Muscle layer of colon (tissue), 2 donors: ENCODE measurements around the gene KRT81.

Source experiments
- H3K27ac ChIP-seq: one replicate; pipeline ENCODE4 v1.7.0; 2013; ENCODE audit warnings: low read depth, mild to moderate bottlenecking, low read length, moderate library complexity
- H3K27me3 ChIP-seq, 2 donors: one replicate each; pipeline ENCODE4 v1.7.0; 2013; ENCODE audit warnings: low read length in 2 of 2, mild to moderate bottlenecking in 2 of 2; ENCODE audit not compliant: insufficient read depth in 2 of 2, control insufficient read depth in 1 of 2
- H3K36me3 ChIP-seq: one replicate; pipeline ENCODE4 v1.7.0; 2013; ENCODE audit warnings: mild to moderate bottlenecking, low read length; ENCODE audit not compliant: insufficient read depth
- H3K4me1 ChIP-seq: one replicate; pipeline ENCODE4 v1.7.0; 2013; ENCODE audit warnings: mild to moderate bottlenecking, low read length; ENCODE audit not compliant: insufficient read depth
- H3K4me3 ChIP-seq, 2 donors: one replicate each; pipeline ENCODE4 v1.7.0; 2013; ENCODE audit warnings: low read length in 2 of 2, low read depth in 1 of 2, mild to moderate bottlenecking in 1 of 2, moderate library complexity in 1 of 2
- H3K9ac ChIP-seq: one replicate; pipeline ENCODE4 v1.7.0; 2013; ENCODE audit warnings: low read length
- H3K9me3 ChIP-seq: one replicate; pipeline ENCODE4 v1.7.0; 2013; ENCODE audit warnings: mild to moderate bottlenecking, low read length
- donor health status: abdominal sarcoma.
- donor health status: Adenocarcinoma of cecum.

KRT81 gene

GRCh38 chr12:52278575-52279421 lies 12.5 kb downstream of the KRT81 start:
- H3K4me3 ChIP-seq: peak overlapping the region; percentile 35 to 66
- no peaks in the 10 kb centered on the region for H3K36me3 ChIP-seq
- H3K27ac ChIP-seq: peak overlapping the region; percentile 75
- H3K27me3 ChIP-seq: no peaks in the 10 kb centered on the region
- H3K4me1 ChIP-seq: peaks cover 26% of the 10 kb centered on the region
- peak overlapping the region; percentile 62 for H3K9ac ChIP-seq
- H3K9me3 ChIP-seq: no peaks in the 10 kb centered on the region

- Histone ChIP-seq H3K27me3 (no peaks in the 10 kb centered on the region), H3K27ac (no peak overlapping the region), H3K9me3 (no peaks in the 10 kb centered on the region), H3K4me1 (peaks cover 26% of the 10 kb centered on the region), H3K36me3 (no peaks in the 10 kb centered on the region), H3K9ac (no peak overlapping the region), H3K4me3 (no peak overlapping the region)
Measured at GRCh38 chr12:52277486-52278245, 13.7 kb downstream of the KRT81 start.

DNA sequence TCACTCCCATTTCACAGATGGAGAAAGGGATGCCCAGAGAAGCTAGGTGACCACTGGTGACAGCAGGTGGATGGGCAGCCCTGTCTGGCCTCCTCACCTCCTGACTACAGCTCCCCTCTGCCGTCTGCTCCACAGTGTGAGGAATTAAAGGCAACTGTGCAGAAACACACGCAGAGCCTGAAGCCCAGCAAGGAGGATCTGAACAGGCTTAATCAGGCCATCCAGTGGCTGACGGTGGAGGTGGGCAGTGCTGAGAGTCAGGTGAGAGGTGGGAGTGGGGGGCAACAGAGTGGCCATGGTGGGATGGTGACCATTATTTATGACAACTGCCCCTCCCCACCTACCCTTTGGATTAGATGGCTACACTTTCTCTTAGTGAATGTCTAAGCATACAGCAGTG lies 15.6 kb downstream of the KRT81 start:
- Histone ChIP-seq H3K4me1 (peaks cover 17% of the 10 kb centered on the region), H3K4me3 (no peak overlapping the region), H3K27ac (no peak overlapping the region), H3K27me3 (no peaks in the 10 kb centered on the region), H3K9me3 (no peaks in the 10 kb centered on the region), H3K9ac (no peak overlapping the region), H3K36me3 (no peaks in the 10 kb centered on the region)

DNA sequence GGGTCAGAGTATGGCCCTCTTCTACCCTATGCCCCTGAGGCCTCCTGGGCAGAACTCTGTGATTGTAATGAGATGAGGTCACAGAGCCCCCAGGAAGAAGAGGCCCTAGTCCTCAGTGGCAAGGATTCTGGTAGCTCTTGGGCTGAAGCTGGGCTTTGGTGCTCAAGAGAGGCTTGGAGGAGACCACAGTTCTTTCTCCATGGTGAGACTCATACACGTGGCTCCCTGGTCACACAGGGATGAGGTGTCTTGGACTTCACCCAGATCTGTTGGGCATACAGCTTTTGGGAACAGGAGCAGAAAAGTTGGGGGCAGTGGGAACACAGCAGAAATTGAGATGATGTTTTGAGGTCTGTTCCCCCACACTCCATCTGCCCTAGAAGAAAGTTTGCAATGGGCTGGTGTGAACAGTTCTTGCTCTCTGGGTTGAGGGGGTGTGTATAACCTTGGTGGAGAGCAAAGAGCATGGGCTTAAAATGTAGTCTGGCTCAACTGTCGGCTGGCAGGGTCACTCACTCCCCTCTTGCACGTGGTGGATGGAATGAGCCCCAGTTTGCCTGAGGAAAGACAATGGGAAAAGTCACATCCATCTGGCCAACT lies 16.7 kb downstream of the KRT81 start, which contains the start of gene KRT86:
KRT86 (plus strand) TSS at position 125 of the 600 bp plus-strand sequence. CDS start 27,272 bp downstream, outside the sequence.
- Histone ChIP-seq H3K9me3 (no peaks in the 10 kb centered on the region), H3K27ac (no peak within 1 kb of the TSS), H3K4me1 (peaks cover 7% of the 10 kb centered on the region), H3K9ac (no peak within 1 kb of the TSS), H3K27me3 (no peaks in the 10 kb centered on the region), H3K36me3 (no peaks in the 10 kb centered on the region), H3K4me3 (no peak within 1 kb of the TSS)

GRCh38 chr12:52271158-52271557 lies 20.2 kb downstream of the KRT81 start:
- no peaks in the 10 kb centered on the region for H3K9me3 ChIP-seq
- no peak overlapping the region for H3K4me3 ChIP-seq
- H3K36me3 ChIP-seq: no peaks in the 10 kb centered on the region
- H3K27ac ChIP-seq: no peak overlapping the region
- no peaks in the 10 kb centered on the region for H3K4me1 ChIP-seq
- no peaks in the 10 kb centered on the region for H3K27me3 ChIP-seq
- no peak overlapping the region for H3K9ac ChIP-seq

GRCh38 chr12:52270541-52271070 lies 20.7 kb downstream of the KRT81 start:
- Histone ChIP-seq H3K27me3 (no peaks in the 10 kb centered on the region), H3K27ac (no peak overlapping the region), H3K36me3 (no peaks in the 10 kb centered on the region), H3K4me3 (no peak overlapping the region), H3K9me3 (no peaks in the 10 kb centered on the region), H3K9ac (no peak overlapping the region), H3K4me1 (no peaks in the 10 kb centered on the region)

- H3K27ac ChIP-seq: no peak overlapping the region
- no peak overlapping the region for H3K4me3 ChIP-seq
- no peaks in the 10 kb centered on the region for H3K9me3 ChIP-seq
- no peaks in the 10 kb centered on the region for H3K4me1 ChIP-seq
- H3K9ac ChIP-seq: no peak overlapping the region
- H3K27me3 ChIP-seq: no peaks in the 10 kb centered on the region
- H3K36me3 ChIP-seq: no peaks in the 10 kb centered on the region
Measured at GRCh38 chr12:52268212-52268611, 23.1 kb downstream of the KRT81 start.

DNA sequence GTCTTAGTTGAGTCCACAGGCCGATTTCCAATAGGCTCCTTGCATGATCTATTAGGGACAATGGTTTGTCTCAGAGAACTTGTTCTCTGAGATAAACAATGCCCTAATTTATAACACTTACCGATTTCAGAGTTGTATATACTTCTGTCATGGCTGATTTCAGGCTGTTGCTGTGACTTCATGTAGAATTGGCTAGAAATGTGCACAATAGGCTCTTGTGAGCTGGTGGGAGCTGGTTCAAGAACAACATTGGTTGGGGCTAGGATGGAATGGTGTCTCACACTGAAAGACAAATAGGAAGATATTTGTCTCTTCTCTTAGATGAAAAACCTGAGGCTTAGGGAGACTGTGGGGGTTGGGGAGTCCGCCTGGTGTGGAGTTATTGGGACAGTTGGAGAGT lies 23.6 kb downstream of the KRT81 start:
- H3K9ac ChIP-seq: no peak overlapping the region
- no peaks in the 10 kb centered on the region for H3K36me3 ChIP-seq

GRCh38 chr12:52267266-52267665 lies 24.1 kb downstream of the KRT81 start:
- Histone ChIP-seq H3K4me3 (no peak overlapping the region), H3K9me3 (no peaks in the 10 kb centered on the region), H3K27me3 (no peaks in the 10 kb centered on the region), H3K36me3 (no peaks in the 10 kb centered on the region), H3K27ac (no peak overlapping the region), H3K9ac (no peak overlapping the region), H3K4me1 (no peaks in the 10 kb centered on the region)

More for the DNA sequence above, 23.6 kb downstream of the KRT81 start:
- Histone ChIP-seq H3K9me3 (no peaks in the 10 kb centered on the region), H3K27ac (no peak overlapping the region), H3K4me3 (no peak overlapping the region), H3K27me3 (no peaks in the 10 kb centered on the region), H3K4me1 (no peaks in the 10 kb centered on the region)

DNA sequence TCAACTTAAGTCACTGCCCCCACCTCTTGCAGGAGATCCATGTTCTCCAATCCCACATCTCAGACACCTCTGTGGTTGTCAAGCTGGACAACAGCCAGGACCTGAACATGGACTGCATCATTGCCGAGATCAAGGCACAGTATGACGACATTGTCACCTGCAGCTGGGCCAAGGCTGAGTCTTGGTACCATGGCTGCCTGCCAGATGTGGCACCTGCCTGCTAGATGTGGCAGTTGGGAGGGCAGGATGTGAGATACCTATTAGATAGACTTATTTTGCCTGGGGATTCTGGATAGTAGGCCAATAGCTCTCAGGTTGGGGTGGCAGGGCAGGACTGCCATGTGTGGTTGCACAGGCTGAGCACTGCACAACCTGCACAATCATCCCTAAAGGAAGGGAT lies 24.8 kb downstream of the KRT81 start:
- Histone ChIP-seq H3K36me3 (no peaks in the 10 kb centered on the region), H3K9me3 (no peaks in the 10 kb centered on the region), H3K9ac (no peak overlapping the region), H3K27me3 (peaks cover 0 to under 1% of the 10 kb centered on the region in 2 donors), H3K4me3 (no peak overlapping the region), H3K27ac (no peak overlapping the region), H3K4me1 (no peaks in the 10 kb centered on the region)

- Histone ChIP-seq H3K9me3 (no peaks in the 10 kb centered on the region), H3K4me3 (no peak overlapping the region), H3K4me1 (no peaks in the 10 kb centered on the region), H3K9ac (no peak overlapping the region), H3K27ac (no peak overlapping the region), H3K27me3 (peaks cover 0 to 5% of the 10 kb centered on the region in 2 donors), H3K36me3 (no peaks in the 10 kb centered on the region)
Measured at GRCh38 chr12:52264435-52264825, 26.9 kb downstream of the KRT81 start.
